HG03097 (cell line): ENCODE data around the gene OR7G1.

Experiments
- ATAC-seq: cut with Tn5 transposase; IDR thresholded peaks from one replicate; pipeline ENCODE4 v1.9.1; 2021; ENCODE audit not compliant: unreplicated experiment, low FRiP score

OR7G1 gene

GRCh38 chr19:9115307-9115813 is at the start of gene OR7G1:
TSS of gene OR7G1 (minus strand) at chr19:9115763. CDS start at chr19:9115763, 0 bp downstream.
- no peak for ATAC-seq

- ATAC-seq: no peak
Measured at GRCh38 chr19:9165261-9165660, 49.7 kb upstream of the OR7G1 start.

- ATAC-seq: no peak
Measured at GRCh38 chr19:9161427-9161826, 45.9 kb upstream of the OR7G1 start.

- no peak for ATAC-seq
Measured at GRCh38 chr19:9159891-9160290, 44.3 kb upstream of the OR7G1 start.

- ATAC-seq: no peak
Measured at GRCh38 chr19:9156304-9156703, 40.7 kb upstream of the OR7G1 start.

- no peak for ATAC-seq
Measured at GRCh38 chr19:9155591-9155990, 40.0 kb upstream of the OR7G1 start.

GRCh38 chr19:9151367-9151766 is 35.8 kb upstream of the OR7G1 start:
- ATAC-seq: no peak

GRCh38 chr19:9150650-9151049 is 35.1 kb upstream of the OR7G1 start:
- ATAC-seq: no peak

GRCh38 chr19:9149997-9150396 is 34.4 kb upstream of the OR7G1 start:
- ATAC-seq: no peak

GRCh38 chr19:9148697-9149096 is 33.1 kb upstream of the OR7G1 start:
- ATAC-seq: no peak

- ATAC-seq: no peak
Measured at GRCh38 chr19:9146882-9147281, 31.3 kb upstream of the OR7G1 start.

GRCh38 chr19:9144920-9145319 is 29.4 kb upstream of the OR7G1 start:
- no peak for ATAC-seq

- peak; percentile 92 for ATAC-seq
Measured at GRCh38 chr19:9140159-9140874, 24.8 kb upstream of the OR7G1 start, which contains the start of gene ZNF317. TSS of gene ZNF317 (plus strand) at chr19:9140397. CDS start at chr19:9156017, 15,620 bp downstream.

- peak; percentile 8 for ATAC-seq
Measured at GRCh38 chr19:9139609-9140158, 24.1 kb upstream of the OR7G1 start.

- no peak for ATAC-seq
Measured at GRCh38 chr19:9132422-9132821, 16.9 kb upstream of the OR7G1 start.

GRCh38 chr19:9130965-9131364 is 15.4 kb upstream of the OR7G1 start:
- ATAC-seq: no peak

- ATAC-seq: no peak
Measured at GRCh38 chr19:9128171-9128570, 12.6 kb upstream of the OR7G1 start.

- ATAC-seq: no peak
Measured at GRCh38 chr19:9126900-9127405, 11.4 kb upstream of the OR7G1 start, which contains the start of gene OR7G3. TSS of gene OR7G3 (minus strand) at chr19:9126950. CDS start at chr19:9126950, 0 bp downstream.

GRCh38 chr19:9116547-9116946 is 984 bp upstream of the OR7G1 start:
- ATAC-seq: no peak

- ATAC-seq: no peak
Measured at GRCh38 chr19:9109959-9110358, 5.6 kb downstream of the OR7G1 start.

- ATAC-seq: no peak
Measured at GRCh38 chr19:9107375-9107774, 8.2 kb downstream of the OR7G1 start, which contains the start of gene OR7G2. TSS of gene OR7G2 (minus strand) at chr19:9107475. CDS start at chr19:9103243, 4,232 bp downstream.

GRCh38 chr19:9086761-9087160 is 28.8 kb downstream of the OR7G1 start, which contains the start of gene OR1M1:
TSS of gene OR1M1 (plus strand) at chr19:9087061. CDS start at chr19:9093245, 6,184 bp downstream.
- ATAC-seq: no peak
